Gastrocnemius medialis (tissue), 4 donors: ENCODE results near the gene C1QTNF7.

Source experiments
- POLR2A ChIP-seq, 2 donors: fragments of 450-650 bp; IDR thresholded peaks; one replicate each; pipeline ENCODE4 v1.6.1; 2017; ENCODE audit warnings: antibody characterized with exemption in 2 of 2, mild to moderate bottlenecking in 2 of 2, moderate library complexity in 2 of 2
- TF ChIP-seq, protein P1 (sequence below), 5 experiments: fragments of 450-650 bp in 3 of 5; fragments of 200-600 bp in 2 of 5; sonication (generic) in 2 of 5; IDR thresholded peaks in 4 of 5; conservative IDR thresholded peaks in 1 of 5; 1 replicate in 4 of 5; 2 replicates in 1 of 5; pipeline ENCODE4 v1.5.1; 2016 to 2019; ENCODE audit warnings: antibody characterized with exemption in 5 of 5, mild to moderate bottlenecking in 3 of 5, moderate library complexity in 3 of 5

DNA sequence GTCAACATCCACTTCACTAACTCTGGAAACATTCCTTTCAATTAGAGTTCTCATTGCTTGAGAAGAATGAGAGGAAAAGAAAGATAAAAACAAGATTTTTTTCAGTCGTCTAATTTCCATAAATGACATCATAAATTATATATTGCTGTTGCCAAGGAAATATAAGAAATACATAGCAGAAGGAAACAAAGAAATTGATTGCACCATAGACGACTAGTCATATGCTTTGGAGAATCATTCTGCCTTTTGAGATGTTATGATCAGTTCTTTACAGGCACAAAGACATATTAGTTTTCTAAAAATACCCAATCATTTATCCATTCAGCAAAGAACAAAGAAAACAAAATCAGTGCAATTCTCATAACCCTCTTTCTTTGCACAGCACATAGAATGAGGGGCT is 672 bp upstream of the C1QTNF7 start:
- no peak for TF ChIP-seq POLR2A (IDR thresholded peaks at IDR 0.05)
- TF ChIP-seq, protein P1, sequence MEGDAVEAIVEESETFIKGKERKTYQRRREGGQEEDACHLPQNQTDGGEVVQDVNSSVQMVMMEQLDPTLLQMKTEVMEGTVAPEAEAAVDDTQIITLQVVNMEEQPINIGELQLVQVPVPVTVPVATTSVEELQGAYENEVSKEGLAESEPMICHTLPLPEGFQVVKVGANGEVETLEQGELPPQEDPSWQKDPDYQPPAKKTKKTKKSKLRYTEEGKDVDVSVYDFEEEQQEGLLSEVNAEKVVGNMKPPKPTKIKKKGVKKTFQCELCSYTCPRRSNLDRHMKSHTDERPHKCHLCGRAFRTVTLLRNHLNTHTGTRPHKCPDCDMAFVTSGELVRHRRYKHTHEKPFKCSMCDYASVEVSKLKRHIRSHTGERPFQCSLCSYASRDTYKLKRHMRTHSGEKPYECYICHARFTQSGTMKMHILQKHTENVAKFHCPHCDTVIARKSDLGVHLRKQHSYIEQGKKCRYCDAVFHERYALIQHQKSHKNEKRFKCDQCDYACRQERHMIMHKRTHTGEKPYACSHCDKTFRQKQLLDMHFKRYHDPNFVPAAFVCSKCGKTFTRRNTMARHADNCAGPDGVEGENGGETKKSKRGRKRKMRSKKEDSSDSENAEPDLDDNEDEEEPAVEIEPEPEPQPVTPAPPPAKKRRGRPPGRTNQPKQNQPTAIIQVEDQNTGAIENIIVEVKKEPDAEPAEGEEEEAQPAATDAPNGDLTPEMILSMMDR (IDR thresholded peaks at IDR 0.05 in 4 of 5, conservative IDR thresholded peaks at IDR 0.05 in 1 of 5) = no peak
